GM20000 (cell line): ENCODE data around the gene RIBC2.
"Not testable (repeated sequence)": the region's sequence is repeated elsewhere in the genome, so short reads cannot be mapped to it uniquely, and the experiment has no call there.

Experiments used
- DNase-seq: peaks from one replicate; pipeline ENCODE4 v3.0.0; 2012; ENCODE audit warnings: low spot score
- CTCF ChIP-seq: IDR thresholded peaks from 2 replicates; pipeline ENCODE4 v1.5.1; 2012; ENCODE audit warnings: mild to moderate bottlenecking, control low read depth; ENCODE audit errors: extremely low read depth, missing control alignments

RIBC2 gene

GRCh38 chr22:45434981-45435380, 21.5 kb downstream of the RIBC2 start:
- DNase-seq = no peak
- TF ChIP-seq CTCF = no peak

- peak; percentile 92 for DNase-seq
- TF ChIP-seq CTCF = peak; percentile 99
These were observed 22.1 kb downstream of the RIBC2 start for GRCh38 chr22:45435544-45436139.

GRCh38 chr22:45436871-45437517, 23.5 kb downstream of the RIBC2 start:
- not testable (repeated sequence) for DNase-seq

- TF ChIP-seq CTCF = no peak
These were observed 24.8 kb downstream of the RIBC2 start for GRCh38 chr22:45438336-45438735.

GRCh38 chr22:45440688-45441087, 27.2 kb downstream of the RIBC2 start:
- not testable (repeated sequence) for DNase-seq

More at GRCh38 chr22:45438336-45438735, 24.8 kb downstream of the RIBC2 start:
- no peak for DNase-seq

GRCh38 chr22:45441138-45441537, 27.6 kb downstream of the RIBC2 start:
- TF ChIP-seq CTCF = peak; percentile 50
- DNase-seq = peak; percentile 64

- no peak for DNase-seq
- no peak for TF ChIP-seq CTCF
These were observed 28.6 kb downstream of the RIBC2 start for GRCh38 chr22:45442116-45442515.

GRCh38 chr22:45444168-45444567, 30.7 kb downstream of the RIBC2 start:
- TF ChIP-seq CTCF = no peak
- no peak for DNase-seq
